ENCODE data around the gene ABCC6.

ABCC6 gene

GRCh38 chr16:16141784-16142396 lies 81.4 kb downstream of the ABCC6 start:
- no peak for DNase-seq (ENCODE audit: low spot score)

- no peak for DNase-seq (ENCODE audit: low spot score)
These were observed 82.2 kb downstream of the ABCC6 start for GRCh38 chr16:16141141-16141540.

GRCh38 chr16:16140537-16140936 lies 82.8 kb downstream of the ABCC6 start:
- no peak for DNase-seq (ENCODE audit: low spot score)

- no peak for DNase-seq (ENCODE audit: low spot score)
These were observed 83.5 kb downstream of the ABCC6 start for GRCh38 chr16:16139806-16140205.

GRCh38 chr16:16139061-16139460 lies 84.2 kb downstream of the ABCC6 start:
- DNase-seq (ENCODE audit: low spot score), result no peak

GRCh38 chr16:16138034-16138635 lies 85.2 kb downstream of the ABCC6 start:
- DNase-seq (ENCODE audit: low spot score), result no peak

GRCh38 chr16:16137110-16137509 lies 86.2 kb downstream of the ABCC6 start:
- DNase-seq (ENCODE audit: low spot score), result no peak

GRCh38 chr16:16136588-16136987 lies 86.7 kb downstream of the ABCC6 start:
- no peak for DNase-seq (ENCODE audit: low spot score)

GRCh38 chr16:16133943-16134604 lies 89.2 kb downstream of the ABCC6 start:
- no peak for DNase-seq (ENCODE audit: low spot score)

- no peak for DNase-seq (ENCODE audit: low spot score)
These were observed 91.6 kb downstream of the ABCC6 start for GRCh38 chr16:16131659-16132058.

- DNase-seq (ENCODE audit: low spot score), result no peak
These were observed 92.1 kb downstream of the ABCC6 start for GRCh38 chr16:16131204-16131603.

GRCh38 chr16:16127469-16128116 lies 95.7 kb downstream of the ABCC6 start:
- DNase-seq (ENCODE audit: low spot score), result peak; percentile 88

GRCh38 chr16:16126896-16127295 lies 96.4 kb downstream of the ABCC6 start:
- no peak for DNase-seq (ENCODE audit: low spot score)

GRCh38 chr16:16124974-16125373 lies 98.3 kb downstream of the ABCC6 start:
- no peak for DNase-seq (ENCODE audit: low spot score)

- no peak for DNase-seq (ENCODE audit: low spot score)
These were observed 98.9 kb downstream of the ABCC6 start for GRCh38 chr16:16124438-16124837.

GRCh38 chr16:16122264-16122663 lies 101.0 kb downstream of the ABCC6 start:
- DNase-seq (ENCODE audit: low spot score), result no peak

- DNase-seq (ENCODE audit: low spot score), result no peak
These were observed 102.0 kb downstream of the ABCC6 start for GRCh38 chr16:16121185-16121727.

GRCh38 chr16:16120382-16121184 lies 102.7 kb downstream of the ABCC6 start:
- no peak for DNase-seq (ENCODE audit: low spot score)

GRCh38 chr16:16120044-16120381 lies 103.3 kb downstream of the ABCC6 start:
- no peak for DNase-seq (ENCODE audit: low spot score)

GRCh38 chr16:16118337-16118736 lies 105.0 kb downstream of the ABCC6 start:
- no peak for DNase-seq (ENCODE audit: low spot score)

GRCh38 chr16:16116841-16117240 lies 106.5 kb downstream of the ABCC6 start:
- DNase-seq (ENCODE audit: low spot score), result no peak

GRCh38 chr16:16113076-16113475 lies 110.2 kb downstream of the ABCC6 start:
- no peak for DNase-seq (ENCODE audit: low spot score)

All from AG08395 (cell line).